Measurements from ENCODE around the gene BDKRB1. TPM values are rescaled to one million over a fixed set of nuclear protein-coding genes. Genes with fewer than 3 reads are reported as not detected.

Gene BDKRB1
- total and polyA plus RNA-seq, 9 of the 15 experiments (the other 6 are each of a cell fraction or from before 2014, with no cell fraction given), result 0.06 to 0.23 (median 0.09) TPM; not detected in 1

- TF ChIP-seq EHMT2 (IDR thresholded peaks at IDR 0.05) (no peak), ZNF408 (CRISPR knock-in tag; IDR thresholded peaks at IDR 0.05; ENCODE audit: low read depth) (no peak)
These were observed 9.5 kb downstream of the BDKRB1 start (continued) for GRCh38 chr14:96265383-96266095.

GRCh38 chr14:96267336-96267735 is 11.3 kb downstream of the BDKRB1 start:
- H3K4me2 ChIP-seq (ENCODE audit: insufficient read depth, low read length), result no peak overlapping the region
- peaks cover 0 to 4% of the 10 kb centered on the region in 2 experiments; a peak in 2 of 5 replicates for H3K4me1 ChIP-seq (replicated peaks in 1 of 2; ENCODE audit: control insufficient read depth in 2 of 2, insufficient read depth in 2 of 2, low read length in 2 of 2)
- H3K27ac ChIP-seq (ENCODE audit: extremely low read depth, low read depth, low read length), result no peak overlapping the region
- DNase-seq (ENCODE audit: extremely low read depth in 1 of 4, low spot score in 3 of 4) (no peak), FAIRE-seq (no peak), ATAC-seq (no peak)
- no peaks in the 10 kb centered on the region for H3K36me3 ChIP-seq (ENCODE audit: control insufficient read depth, insufficient read depth, low read length)
- intact Hi-C loops (cut with micrococcal nuclease) (no loop called here), in situ Hi-C loops (cut with MboI) (loop anchor here (10.0 to 25.0 kb wide), 2 partner anchors 153 to 705 kb away; no protein-coding TSS in a partner anchor)
- H3K9me3 ChIP-seq (replicated peaks; ENCODE audit: control insufficient read depth, insufficient read depth, low read depth, low read length), result no peaks in the 10 kb centered on the region
- no peak overlapping the region for H3K9ac ChIP-seq (ENCODE audit: insufficient read depth in 1 of 2, low read depth in 2 of 2, low read length in 2 of 2)
- no peaks in the 10 kb centered on the region for H3K9me1 ChIP-seq (ENCODE audit: control insufficient read depth, insufficient read depth, low read length)
- ChIA-PET POLR2A (no interaction called here), CTCF (ENCODE audit: low intra/inter-chr PET ratio) (no interaction called here)
- H3K79me2 ChIP-seq (ENCODE audit: control insufficient read depth, insufficient read depth, low read length), result no peaks in the 10 kb centered on the region
- no peaks in the 10 kb centered on the region for H4K20me1 ChIP-seq (replicated peaks; ENCODE audit: control insufficient read depth, insufficient read depth, low read length)
- H3K27me3 ChIP-seq (ENCODE audit: control insufficient read depth in 2 of 2, insufficient read depth in 2 of 2, low read length in 2 of 2), result peaks cover 3 to 45% of the 10 kb centered on the region in 2 experiments; a peak in 4 of 5 replicates
- no TSS peak for BruUV-seq (replicated peaks)
- no peak overlapping the region for H3K4me3 ChIP-seq
- H2AFZ ChIP-seq (ENCODE audit: low read depth, low read length), result no peak overlapping the region
- 0% methylated on average over 3 of the region's 3 CpGs for WGBS (ENCODE audit: insufficient coverage, low coverage, missing lambda C conversion rate)
- TF ChIP-seq ZNF197 (CRISPR knock-in tag; IDR thresholded peaks at IDR 0.05; ENCODE audit: low read depth) (no peak), ELF4 (CRISPR knock-in tag; IDR thresholded peaks at IDR 0.05) (no peak), RNF219 (CRISPR knock-in tag; IDR thresholded peaks at IDR 0.05) (no peak), SNIP1 (IDR thresholded peaks at IDR 0.05; ENCODE audit: low read depth) (no peak), TAF7 (tag; IDR thresholded peaks at IDR 0.05) (no peak), ZNF318 (IDR thresholded peaks at IDR 0.05; ENCODE audit: borderline replicate concordance in 1 of 2, low read depth in 1 of 2) (no peak), ZNF165 (CRISPR knock-in tag; IDR thresholded peaks at IDR 0.05; ENCODE audit: borderline replicate concordance) (no peak), KDM4B (IDR thresholded peaks at IDR 0.05; ENCODE audit: borderline replicate concordance in 2 of 2, low read depth in 1 of 2) (no peak)
